ENCODE results near the gene MVB12B.
A peak's percentile ranks its signal among the peaks of the same experiment; 100 is the strongest.

Gene MVB12B

GRCh38 chr9:126527109-126527825 is 200.6 kb downstream of the MVB12B start:
- TF ChIP-seq GATA2 (IDR thresholded peaks at IDR 0.05; ENCODE audit: low read depth, low read length) (no peak), GATA3 (IDR thresholded peaks at IDR 0.05; ENCODE audit: low read depth, low read length) (no peak)

GRCh38 chr9:126528111-126528510 is 201.5 kb downstream of the MVB12B start:
- no peak for TF ChIP-seq GATA3 (IDR thresholded peaks at IDR 0.05; ENCODE audit: low read depth, low read length)
- TF ChIP-seq GATA2 (IDR thresholded peaks at IDR 0.05; ENCODE audit: low read depth, low read length): no peak

- peak; percentile 74 for TF ChIP-seq GATA2 (IDR thresholded peaks at IDR 0.05; ENCODE audit: low read depth, low read length)
- no peak for TF ChIP-seq GATA3 (IDR thresholded peaks at IDR 0.05; ENCODE audit: low read depth, low read length)
Measured at GRCh38 chr9:126528915-126529314, 202.3 kb downstream of the MVB12B start.

- TF ChIP-seq GATA2 (IDR thresholded peaks at IDR 0.05; ENCODE audit: low read depth, low read length) (no peak), GATA3 (IDR thresholded peaks at IDR 0.05; ENCODE audit: low read depth, low read length) (no peak)
Measured at GRCh38 chr9:126531035-126531571, 204.5 kb downstream of the MVB12B start.

- no peak for TF ChIP-seq GATA2 (IDR thresholded peaks at IDR 0.05; ENCODE audit: low read depth, low read length)
Measured at GRCh38 chr9:126531591-126531990, 205.0 kb downstream of the MVB12B start.

- TF ChIP-seq GATA3 (IDR thresholded peaks at IDR 0.05; ENCODE audit: low read depth, low read length) (no peak), GATA2 (IDR thresholded peaks at IDR 0.05; ENCODE audit: low read depth, low read length) (no peak)
Measured at GRCh38 chr9:126532019-126532462, 205.4 kb downstream of the MVB12B start.

- TF ChIP-seq GATA2 (IDR thresholded peaks at IDR 0.05; ENCODE audit: low read depth, low read length): peak; percentile 89
- TF ChIP-seq GATA3 (IDR thresholded peaks at IDR 0.05; ENCODE audit: low read depth, low read length): no peak; the same call in 1 of the 2 replicates
Measured at GRCh38 chr9:126532489-126532888, 205.9 kb downstream of the MVB12B start.

- no peak for TF ChIP-seq GATA3 (IDR thresholded peaks at IDR 0.05; ENCODE audit: low read depth, low read length)
- no peak for TF ChIP-seq GATA2 (IDR thresholded peaks at IDR 0.05; ENCODE audit: low read depth, low read length)
Measured at GRCh38 chr9:126532951-126533925, 206.6 kb downstream of the MVB12B start.

- TF ChIP-seq GATA2 (IDR thresholded peaks at IDR 0.05; ENCODE audit: low read depth, low read length): no peak
- TF ChIP-seq GATA3 (IDR thresholded peaks at IDR 0.05; ENCODE audit: low read depth, low read length): no peak
Measured at GRCh38 chr9:126533926-126534310, 207.3 kb downstream of the MVB12B start.

- TF ChIP-seq GATA3 (IDR thresholded peaks at IDR 0.05; ENCODE audit: low read depth, low read length) (no peak), GATA2 (IDR thresholded peaks at IDR 0.05; ENCODE audit: low read depth, low read length) (peak; percentile 6; the same call in 1 of the 2 replicates)
Measured at GRCh38 chr9:126534431-126535186, 208.0 kb downstream of the MVB12B start.

GRCh38 chr9:126536131-126536530 is 209.5 kb downstream of the MVB12B start:
- TF ChIP-seq GATA3 (IDR thresholded peaks at IDR 0.05; ENCODE audit: low read depth, low read length) (no peak), GATA2 (IDR thresholded peaks at IDR 0.05; ENCODE audit: low read depth, low read length) (no peak)

GRCh38 chr9:126536841-126537465 is 210.3 kb downstream of the MVB12B start:
- TF ChIP-seq GATA3 (IDR thresholded peaks at IDR 0.05; ENCODE audit: low read depth, low read length) (no peak), GATA2 (IDR thresholded peaks at IDR 0.05; ENCODE audit: low read depth, low read length) (no peak)

GRCh38 chr9:126538550-126538949 is 211.9 kb downstream of the MVB12B start:
- TF ChIP-seq GATA2 (IDR thresholded peaks at IDR 0.05; ENCODE audit: low read depth, low read length) (no peak), GATA3 (IDR thresholded peaks at IDR 0.05; ENCODE audit: low read depth, low read length) (no peak)
